IMR-90 (cell line): Measurements from ENCODE around the gene BCO2. TPM values are rescaled to one million over a fixed set of nuclear protein-coding genes. Genes with fewer than 3 reads are reported as not detected.
"Not testable (repeated sequence)": the region's sequence is repeated elsewhere in the genome, so short reads cannot be mapped to it uniquely, and the experiment has no call there.

Experiments used
- ATAC-seq: fragments of 200-7000 bp; cut with Tn5 transposase; 2 replicates; pipeline ENCODE4 v1.9.1; 2020; ENCODE audit warnings: low read depth, mild to moderate bottlenecking, moderate library complexity
- BruUV-seq: library from RNA; stranded (reverse); fragments of 400-500 nt; replicated peaks from 2 replicates; lab custom pipeline; 2021; lab: Mats Ljungman, UMichigan
- CTCF ChIA-PET: fragments of 300-600 bp; formaldehyde crosslinking; extraction: SDS; loops from one replicate; lab custom pipeline; 2021; ENCODE audit warnings: antibody characterized with exemption; lab: Yijun Ruan, JAX
- POLR2A ChIA-PET: fragments of 300-600 bp; sonication (Branson Sonifier 250); formaldehyde crosslinking; loops from one replicate; lab custom pipeline; 2022; ENCODE audit warnings: antibody characterized with exemption; ENCODE audit not compliant: unreplicated experiment; lab: Charles Lee
- DNase-seq: peaks from one replicate; pipeline ENCODE4 v3.0.0; 2013
- H2AFZ ChIP-seq: replicated peaks from 2 replicates; pipeline ENCODE3; 2013; ENCODE audit warnings: low read length, mild to moderate bottlenecking; ENCODE audit not compliant: poor library complexity
- H2AK5ac ChIP-seq: 2 replicates; pipeline ENCODE4 v1.6.1; 2013; ENCODE audit warnings: low read depth, low read length, inconsistent platforms
- H2AK9ac ChIP-seq: replicated peaks from 2 replicates; pipeline ENCODE3; 2013; ENCODE audit warnings: mild to moderate bottlenecking, low read depth, low read length, moderate library complexity; ENCODE audit not compliant: poor library complexity
- H2BK120ac ChIP-seq: 2 replicates; pipeline ENCODE4 v1.6.1; 2013; ENCODE audit warnings: low read depth, low read length, inconsistent platforms
- H2BK15ac ChIP-seq: 3 replicates; pipeline ENCODE4 v1.6.1; 2013; ENCODE audit warnings: low read depth, low read length, inconsistent platforms
- H2BK20ac ChIP-seq: 2 replicates; pipeline ENCODE4 v1.6.1; 2013; ENCODE audit warnings: low read depth, mild to moderate bottlenecking, inconsistent platforms, low read length, moderate library complexity
- H2BK5ac ChIP-seq: 2 replicates; pipeline ENCODE4 v1.6.1; 2013; ENCODE audit warnings: mild to moderate bottlenecking, low read depth, low read length, inconsistent platforms; ENCODE audit not compliant: poor library complexity, severe bottlenecking
- H3K14ac ChIP-seq: replicated peaks from 2 replicates; pipeline ENCODE4 v1.6.1; 2013; ENCODE audit warnings: low read depth, low read length, inconsistent platforms
- H3K18ac ChIP-seq: 2 replicates; pipeline ENCODE4 v1.6.1; 2013; ENCODE audit warnings: low read depth, low read length, control low read depth
- H3K23ac ChIP-seq: 2 replicates; pipeline ENCODE4 v1.6.1; 2013; ENCODE audit warnings: low read depth, low read length, inconsistent platforms
- H3K27ac ChIP-seq: 2 replicates; pipeline ENCODE4 v1.5.1; 2013; ENCODE audit warnings: mild to moderate bottlenecking, control low read depth, low read length; ENCODE audit not compliant: insufficient read depth
- H3K27me3 ChIP-seq: 2 replicates; pipeline ENCODE4 v1.6.1; 2013; ENCODE audit warnings: low read length; ENCODE audit not compliant: control insufficient read depth, insufficient read depth
- H3K36me3 ChIP-seq: 2 replicates; pipeline ENCODE4 v1.6.1; 2013; ENCODE audit warnings: low read length, mixed read lengths; ENCODE audit not compliant: control insufficient read depth, insufficient read depth
- H3K4ac ChIP-seq: 2 replicates; pipeline ENCODE4 v1.6.1; 2013; ENCODE audit warnings: low read depth, low read length, inconsistent platforms
- H3K4me1 ChIP-seq: 2 replicates; pipeline ENCODE4 v1.6.1; 2013; ENCODE audit warnings: low read length, mixed read lengths; ENCODE audit not compliant: control insufficient read depth, insufficient read depth
- H3K4me2 ChIP-seq: 2 replicates; pipeline ENCODE4 v1.6.1; 2013; ENCODE audit warnings: low read depth, mild to moderate bottlenecking, control low read depth, low read length, moderate library complexity
- H3K4me3 ChIP-seq: 2 replicates; pipeline ENCODE4 v1.5.1; 2013; ENCODE audit warnings: low read depth, mild to moderate bottlenecking, control low read depth, low read length, moderate library complexity; ENCODE audit not compliant: insufficient read depth
- H3K56ac ChIP-seq: 2 replicates; pipeline ENCODE4 v1.6.1; 2013; ENCODE audit warnings: low read length, inconsistent platforms; ENCODE audit not compliant: insufficient read depth; ENCODE audit errors: extremely low read depth
- H3K79me1 ChIP-seq, 2 experiments: 2 replicates each; pipeline ENCODE4 v1.6.1; 2013; ENCODE audit warnings: low read length in 2 of 2, inconsistent platforms in 1 of 2, low read depth in 1 of 2
- H3K9ac ChIP-seq: 2 replicates; pipeline ENCODE4 v1.6.1; 2013; ENCODE audit warnings: low read depth, low read length, control low read depth
- H3K9me1 ChIP-seq: 2 replicates; pipeline ENCODE4 v1.6.1; 2013; ENCODE audit warnings: low read length, inconsistent platforms; ENCODE audit not compliant: insufficient read depth
- H3K9me3 ChIP-seq: 2 replicates; pipeline ENCODE4 v1.6.1; 2013; ENCODE audit warnings: low read length; ENCODE audit not compliant: control insufficient read depth, insufficient read depth
- H4K20me1 ChIP-seq: 2 replicates; pipeline ENCODE4 v1.6.1; 2013; ENCODE audit warnings: low read length, inconsistent platforms; ENCODE audit not compliant: insufficient read depth
- H4K5ac ChIP-seq: 2 replicates; pipeline ENCODE4 v1.6.1; 2013; ENCODE audit warnings: mild to moderate bottlenecking, low read depth, low read length, control low read depth
- H4K8ac ChIP-seq, 2 experiments: 2 replicates each; pipeline ENCODE4 v1.6.1; 2013; ENCODE audit warnings: low read depth in 2 of 2, low read length in 2 of 2, control low read depth in 1 of 2, inconsistent platforms in 1 of 2
- H4K91ac ChIP-seq: 2 replicates; pipeline ENCODE4 v1.6.1; 2013; ENCODE audit warnings: low read depth, low read length, inconsistent platforms; ENCODE audit not compliant: insufficient read depth
- BHLHE40 ChIP-seq: fragments of 150-350 bp; IDR thresholded peaks from 2 replicates; pipeline ENCODE4 v1.6.1; 2016; ENCODE audit warnings: mild to moderate bottlenecking, low read depth, low read length
- MAFK ChIP-seq: IDR thresholded peaks from 2 replicates; pipeline ENCODE4 v1.6.1; 2012; ENCODE audit warnings: low read depth, low read length, improper control_type of control experiment
- NFE2L2 ChIP-seq: fragments of 150-350 bp; IDR thresholded peaks from 2 replicates; pipeline ENCODE4 v1.6.1; 2016; ENCODE audit warnings: low read depth, mild to moderate bottlenecking, low read length
- RFX5 ChIP-seq: IDR thresholded peaks from 2 replicates; pipeline ENCODE4 v1.8.0; 2012; ENCODE audit warnings: low read depth, mild to moderate bottlenecking, low read length, moderate library complexity
- SMC3 ChIP-seq: fragments of 150-350 bp; IDR thresholded peaks from 2 replicates; pipeline ENCODE4 v1.6.1; 2016; ENCODE audit warnings: low read depth, mild to moderate bottlenecking, antibody characterized with exemption, low read length, moderate library complexity
- WGBS, 2 experiments: methylation state at CpG; one replicate each; pipeline versions ENCODE4 v1.1.5 to v1.1.7; 2013; ENCODE audit warnings: missing lambda C conversion rate in 2 of 2; ENCODE audit not compliant: insufficient read length in 1 of 2; ENCODE audit errors: extremely low coverage in 2 of 2; 5-methylcytosine and 5-hydroxymethylcytosine counted together
- dilution Hi-C: fragments of 300-500 bp; cut with HindIII; formaldehyde crosslinking; loops from one replicate; pipeline ENCODE4 v1.14.3; 2018; ENCODE audit warnings: low sequenced_read_pairs; ENCODE audit not compliant: unreplicated experiment
- in situ Hi-C: fragments of 300-500 bp; cut with MboI; formaldehyde crosslinking; loops from 3 replicates; pipeline ENCODE4 v1.14.3; 2019; ENCODE audit warnings: low sequenced_read_pairs, inconsistent platforms, mixed read lengths
- intact Hi-C: fragments of 100-400 bp; cut with micrococcal nuclease; formaldehyde crosslinking; loops from 2 replicates; pipeline ENCODE4 v1.10.0; 2022
- polyA plus RNA-seq, 3 experiments: library from polyadenylated mRNA; depleted of rRNA; stranded (reverse); fragments of >200 nt; gene quantifications; 2 replicates each; pipeline ENCODE4 v1.2.3, GENCODE V29; 2012; ENCODE audit warnings: low replicate concordance in 1 of 3
- total RNA-seq: library from RNA; depleted of rRNA; stranded (reverse); fragments of >200 nt; gene quantifications from 2 replicates; pipeline ENCODE4 v1.2.3, GENCODE V29; 2012

BCO2 gene
- total and polyA plus RNA-seq, 2 of the 4 experiments (the other 2 are of a cell fraction), result 0.18 to 0.68 TPM

- H3K79me1 ChIP-seq, result no peaks in the 10 kb centered on the region
- no peak overlapping the region for H4K8ac ChIP-seq
- dilution Hi-C loops, result no loop called here
- no peaks in the 10 kb centered on the region; the same call in 1 of the 2 replicates for H3K9me1 ChIP-seq
- TF ChIP-seq NFE2L2, result no peak
- no peak for TF ChIP-seq RFX5
- TF ChIP-seq SMC3, result no peak
- TF ChIP-seq BHLHE40, result no peak
- peak; percentile 96 for TF ChIP-seq MAFK
- intact Hi-C loops, result no loop called here
- CTCF ChIA-PET, result no interaction called here
- H3K9me3 ChIP-seq, result no peaks in the 10 kb centered on the region
- H3K4me3 ChIP-seq, result no peak overlapping the region
- H3K23ac ChIP-seq, result no peak overlapping the region
- DNase-seq (no peak), ATAC-seq (no peak)
- H4K91ac ChIP-seq, result no peak overlapping the region
- H2AK5ac ChIP-seq, result no peak overlapping the region
- H3K14ac ChIP-seq, result no peak overlapping the region
- H3K27ac ChIP-seq, result no peak overlapping the region
- H3K36me3 ChIP-seq, result no peaks in the 10 kb centered on the region
- no peak overlapping the region for H3K56ac ChIP-seq
- POLR2A ChIA-PET, result no interaction called here
- H4K20me1 ChIP-seq, result no peaks in the 10 kb centered on the region
- H3K4ac ChIP-seq, result no peak overlapping the region
- peaks cover 2% of the 10 kb centered on the region; the same call in 1 of the 2 replicates for H3K4me1 ChIP-seq
- H2BK20ac ChIP-seq, result no peak overlapping the region
- H3K4me2 ChIP-seq, result no peak overlapping the region
- no CpG with 5 or more reads among the region's 2 CpGs for WGBS, 2 experiments
- H2AK9ac ChIP-seq, result no peak overlapping the region
- in situ Hi-C loops, result no loop called here
- no peak overlapping the region for H3K18ac ChIP-seq
- H2BK15ac ChIP-seq, result no peak overlapping the region
- H2AFZ ChIP-seq, result no peak overlapping the region
- no peaks in the 10 kb centered on the region; the same call in 1 of the 2 replicates for H3K27me3 ChIP-seq
- no peak overlapping the region for H3K9ac ChIP-seq
- no peak overlapping the region for H2BK120ac ChIP-seq
- BruUV-seq, result no TSS peak
- no peak overlapping the region for H4K5ac ChIP-seq
- H2BK5ac ChIP-seq, result no peak overlapping the region
Measured at GRCh38 chr11:112196519-112197087, 21.3 kb downstream of the BCO2 start.

- H3K4me3 ChIP-seq, dilution Hi-C loops, ATAC-seq, H4K5ac ChIP-seq, H3K36me3 ChIP-seq, BruUV-seq, H3K4ac ChIP-seq, H2BK5ac ChIP-seq, H3K23ac ChIP-seq, intact Hi-C loops, H2BK120ac ChIP-seq, H4K91ac ChIP-seq, H2AK9ac ChIP-seq, H3K18ac ChIP-seq, H3K56ac ChIP-seq, H3K9ac ChIP-seq, H3K14ac ChIP-seq, H3K79me1 ChIP-seq, H3K9me3 ChIP-seq, H3K27me3 ChIP-seq, POLR2A ChIA-PET, H4K8ac ChIP-seq, H2BK15ac ChIP-seq, H3K4me2 ChIP-seq, H2BK20ac ChIP-seq, H3K9me1 ChIP-seq, in situ Hi-C loops, H4K20me1 ChIP-seq, H3K4me1 ChIP-seq, H2AFZ ChIP-seq, H3K27ac ChIP-seq, DNase-seq, H2AK5ac ChIP-seq: not testable (repeated sequence)
- WGBS, 2 experiments, result no CpG with 5 or more reads among the region's 4 CpGs
- CTCF ChIA-PET, result interaction anchor here (0.5 to 1.0 kb wide), 2 partner anchors 24 to 233 kb away, joined by 3 to 4 read pairs; partner anchors contain the start of gene BCO2
Measured at GRCh38 chr11:112199101-112199500, 23.8 kb downstream of the BCO2 start.
